OCI-LY3 (cell line): ENCODE data around the gene PRELID1.

Source experiments
- H2AFZ ChIP-seq: fragments of 200-600, 300-600 bp; shearing (Covaris generic); 2 replicates; pipeline ENCODE4 v1.6.0; 2014; ENCODE audit warnings: antibody characterized with exemption, low read depth, low read length
- H3K27ac ChIP-seq: fragments of 200-600, 300-600 bp; sonication (generic); 2 replicates; pipeline ENCODE4 v1.5.1; 2014; ENCODE audit warnings: mild to moderate bottlenecking, low read length, moderate library complexity, mixed read lengths
- H3K27me3 ChIP-seq: fragments of 200-600, 300-600 bp; sonication (generic); 2 replicates; pipeline ENCODE4 v1.6.1; 2014; ENCODE audit warnings: low read depth, low read length, mixed read lengths
- H3K36me3 ChIP-seq: fragments of 200-600, 300-600 bp; sonication (generic); replicated peaks from 2 replicates; pipeline ENCODE3; 2014; ENCODE audit warnings: low read depth, low read length, mixed read lengths
- H3K4me1 ChIP-seq: fragments of 300-600, 200-600 bp; sonication (generic); 2 replicates; pipeline ENCODE4 v1.6.1; 2014; ENCODE audit warnings: low read length, mixed read lengths
- H3K4me2 ChIP-seq: fragments of 200-600, 300-600 bp; sonication (generic); 2 replicates; pipeline ENCODE4 v1.6.1; 2014; ENCODE audit warnings: low read length, mixed read lengths
- H3K4me3 ChIP-seq: fragments of 300-600, 200-600 bp; sonication (generic); 2 replicates; pipeline ENCODE4 v1.5.1; 2014; ENCODE audit warnings: antibody characterized with exemption, mild to moderate bottlenecking, low read length, moderate library complexity
- H3K79me2 ChIP-seq: fragments of 300-600, 200-600 bp; shearing (Covaris generic); 2 replicates; pipeline ENCODE4 v1.6.1; 2014; ENCODE audit warnings: mild to moderate bottlenecking, low read length, mixed read lengths
- H3K9ac ChIP-seq: fragments of 300-600, 200-600 bp; shearing (Covaris generic); 2 replicates; pipeline ENCODE4 v1.6.0; 2014; ENCODE audit warnings: mild to moderate bottlenecking, low read length, moderate library complexity
- H3K9me3 ChIP-seq: fragments of 200-600, 300-600 bp; shearing (Covaris generic); 2 replicates; pipeline ENCODE4 v1.6.1; 2014; ENCODE audit warnings: low read length, mixed read lengths; ENCODE audit not compliant: insufficient read depth
- H4K20me1 ChIP-seq: fragments of 200-600, 300-600 bp; sonication (generic); 2 replicates; pipeline ENCODE4 v1.6.1; 2016; ENCODE audit warnings: low read length, mixed read lengths; ENCODE audit not compliant: insufficient read depth
- EZH2phosphoT487 ChIP-seq: fragments of 200-600 bp; shearing (Covaris generic); IDR thresholded peaks from 2 replicates; pipeline ENCODE4 v1.6.1; 2018; ENCODE audit warnings: antibody characterized with exemption, mixed run types, low read depth
- TF ChIP-seq, protein P1 (sequence below): fragments of 200-600, 300-600 bp; sonication (generic); IDR thresholded peaks from 2 replicates; pipeline ENCODE4 v1.5.1; 2014; ENCODE audit warnings: antibody characterized with exemption, low read length, low read depth

The PRELID1 gene

DNA sequence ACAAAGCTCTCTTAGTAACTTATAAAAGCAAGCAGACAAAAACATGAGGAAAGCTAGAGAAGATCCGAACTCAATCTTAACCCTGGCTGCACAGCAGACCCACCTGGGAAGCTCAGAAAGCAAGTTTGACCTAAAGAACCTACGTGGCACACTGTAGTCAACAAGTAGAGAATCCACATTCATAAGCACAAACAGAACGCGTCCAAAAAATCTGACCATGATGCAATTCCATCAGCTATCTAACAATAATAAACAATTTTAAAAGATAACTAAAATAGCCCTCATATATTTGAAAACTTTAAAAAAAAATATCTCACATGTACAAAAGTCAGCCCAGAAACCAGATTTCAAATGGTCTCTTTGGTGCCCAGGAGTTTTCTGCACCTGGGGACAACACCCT lies 43.2 kb downstream of the PRELID1 start:
- peaks cover 67% of the 10 kb centered on the region for H3K79me2 ChIP-seq

DNA sequence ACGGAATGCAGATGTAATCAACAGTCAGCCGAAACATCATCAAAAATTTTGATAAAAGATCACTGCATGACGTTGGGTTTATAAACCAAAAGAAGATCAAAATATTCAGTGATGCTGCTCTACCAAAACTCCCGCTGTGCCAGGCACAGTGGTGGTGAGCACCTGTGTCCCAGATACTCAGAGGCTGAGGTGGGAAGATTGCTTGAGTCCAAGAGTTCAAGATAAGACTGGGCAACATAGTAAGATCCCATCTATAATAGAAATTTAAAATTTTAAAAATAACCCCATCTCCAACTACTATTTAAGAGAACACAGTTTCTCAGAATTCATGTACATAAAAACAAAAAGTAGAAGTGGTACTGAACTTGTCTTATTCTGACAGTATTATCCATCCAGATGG lies 44.1 kb downstream of the PRELID1 start:
- Histone ChIP-seq H3K36me3 (peaks cover 10% of the 10 kb centered on the region), H3K4me3 (no peak overlapping the region), H3K4me2 (no peak overlapping the region), H3K79me2 (peaks cover 67% of the 10 kb centered on the region), H3K27me3 (no peaks in the 10 kb centered on the region), H4K20me1 (peaks cover 10% of the 10 kb centered on the region; the same call in 1 of the 2 replicates), H2AFZ (no peak overlapping the region), H3K4me1 (peaks cover 20% of the 10 kb centered on the region), H3K9ac (no peak overlapping the region), H3K27ac (no peak overlapping the region), H3K9me3 (no peaks in the 10 kb centered on the region)
- TF ChIP-seq EZH2phosphoT487, result no peak
- TF ChIP-seq, protein P1, sequence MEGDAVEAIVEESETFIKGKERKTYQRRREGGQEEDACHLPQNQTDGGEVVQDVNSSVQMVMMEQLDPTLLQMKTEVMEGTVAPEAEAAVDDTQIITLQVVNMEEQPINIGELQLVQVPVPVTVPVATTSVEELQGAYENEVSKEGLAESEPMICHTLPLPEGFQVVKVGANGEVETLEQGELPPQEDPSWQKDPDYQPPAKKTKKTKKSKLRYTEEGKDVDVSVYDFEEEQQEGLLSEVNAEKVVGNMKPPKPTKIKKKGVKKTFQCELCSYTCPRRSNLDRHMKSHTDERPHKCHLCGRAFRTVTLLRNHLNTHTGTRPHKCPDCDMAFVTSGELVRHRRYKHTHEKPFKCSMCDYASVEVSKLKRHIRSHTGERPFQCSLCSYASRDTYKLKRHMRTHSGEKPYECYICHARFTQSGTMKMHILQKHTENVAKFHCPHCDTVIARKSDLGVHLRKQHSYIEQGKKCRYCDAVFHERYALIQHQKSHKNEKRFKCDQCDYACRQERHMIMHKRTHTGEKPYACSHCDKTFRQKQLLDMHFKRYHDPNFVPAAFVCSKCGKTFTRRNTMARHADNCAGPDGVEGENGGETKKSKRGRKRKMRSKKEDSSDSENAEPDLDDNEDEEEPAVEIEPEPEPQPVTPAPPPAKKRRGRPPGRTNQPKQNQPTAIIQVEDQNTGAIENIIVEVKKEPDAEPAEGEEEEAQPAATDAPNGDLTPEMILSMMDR, result no peak

More for the DNA sequence above, 43.2 kb downstream of the PRELID1 start:
- Histone ChIP-seq H3K27ac (no peak overlapping the region), H4K20me1 (peaks cover 10% of the 10 kb centered on the region; the same call in 1 of the 2 replicates), H3K4me3 (no peak overlapping the region), H3K4me1 (peaks cover 16% of the 10 kb centered on the region), H3K9me3 (no peaks in the 10 kb centered on the region), H3K9ac (no peak overlapping the region), H2AFZ (no peak overlapping the region), H3K4me2 (no peak overlapping the region), H3K36me3 (peaks cover 11% of the 10 kb centered on the region), H3K27me3 (no peaks in the 10 kb centered on the region)
- TF ChIP-seq, protein P1, result no peak
- no peak for TF ChIP-seq EZH2phosphoT487

DNA sequence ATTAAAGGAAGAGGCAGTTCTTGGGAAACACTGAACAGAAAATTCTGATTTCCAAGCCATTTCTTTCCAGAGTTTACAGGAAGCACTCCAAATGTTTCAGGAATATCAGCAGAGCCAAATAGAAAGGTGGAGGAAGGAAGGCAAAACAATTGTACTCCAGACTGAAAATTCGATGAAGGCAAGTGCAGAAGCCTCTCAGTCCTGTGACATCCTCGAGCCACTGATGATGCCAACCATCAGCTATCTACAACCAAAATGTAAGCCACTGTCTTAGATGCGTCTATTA lies 45.7 kb downstream of the PRELID1 start:
- Histone ChIP-seq H3K9me3 (no peaks in the 10 kb centered on the region), H3K4me1 (peaks cover 20% of the 10 kb centered on the region), H2AFZ (no peak overlapping the region), H3K27me3 (no peaks in the 10 kb centered on the region), H4K20me1 (0 out of 2 replicates have a peak, but pooled peaks cover 6% of the 10 kb centered on the region), H3K79me2 (peaks cover 59% of the 10 kb centered on the region), H3K36me3 (peaks cover 6% of the 10 kb centered on the region), H3K27ac (no peak overlapping the region), H3K4me2 (no peak overlapping the region), H3K9ac (no peak overlapping the region), H3K4me3 (no peak overlapping the region)
- no peak for TF ChIP-seq EZH2phosphoT487
- TF ChIP-seq, protein P1, result no peak

DNA sequence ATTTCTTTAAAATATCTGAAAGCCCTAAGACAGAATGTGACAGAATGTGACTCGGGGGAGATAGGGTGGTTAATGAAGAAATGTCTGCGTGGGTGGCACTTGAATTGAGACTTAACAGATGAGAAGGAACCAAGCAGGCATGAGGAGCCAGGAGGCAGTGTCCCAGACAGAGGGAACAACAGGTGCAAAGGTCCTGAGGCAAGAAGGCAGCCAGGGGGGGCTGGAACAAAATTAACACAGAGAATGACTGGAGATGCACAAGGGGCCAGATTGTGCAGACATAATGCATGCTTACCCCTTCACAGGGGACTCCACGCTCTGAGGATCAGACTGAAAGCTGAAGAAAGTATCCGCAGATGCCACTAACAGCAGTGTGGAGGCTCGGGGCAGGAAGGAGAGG lies 46.2 kb downstream of the PRELID1 start:
- H2AFZ ChIP-seq, result no peak overlapping the region
- no peak overlapping the region for H3K27ac ChIP-seq
- H3K36me3 ChIP-seq, result peaks cover 6% of the 10 kb centered on the region
- no peak overlapping the region for H3K9ac ChIP-seq
- TF ChIP-seq EZH2phosphoT487, result no peak
- TF ChIP-seq, protein P1, result no peak
- H3K4me1 ChIP-seq, result peaks cover 20% of the 10 kb centered on the region
- no peaks in the 10 kb centered on the region for H3K27me3 ChIP-seq
- H3K9me3 ChIP-seq, result no peaks in the 10 kb centered on the region
- H4K20me1 ChIP-seq, result 0 out of 2 replicates have a peak, but pooled peaks cover 6% of the 10 kb centered on the region
- peak overlapping the region; percentile 97 for H3K4me2 ChIP-seq
- H3K79me2 ChIP-seq, result peaks cover 57% of the 10 kb centered on the region
- no peak overlapping the region for H3K4me3 ChIP-seq
